Renal cortical epithelial cell (primary cell): ENCODE results near the gene IRF2BP2. TPM values are rescaled to one million over a fixed set of nuclear protein-coding genes. Genes with fewer than 3 reads are reported as not detected.

Experiments used
- DNase-seq: peaks from one replicate; pipeline ENCODE4 v3.0.0-alpha.2; 2011; ENCODE audit warnings: low read depth
- total RNA-seq: library from RNA; depleted of rRNA; stranded (reverse); fragments of >200 nt; gene quantifications from 2 replicates; pipeline ENCODE4 v1.2.3, GENCODE V29; 2014

Gene IRF2BP2
- total RNA-seq, 1 donor from 2014 or later = 79.6 TPM

- no peak for DNase-seq
These were observed 25.6 kb downstream of the IRF2BP2 start for GRCh38 chr1:234584420-234584805.

GRCh38 chr1:234583755-234584419, 26.1 kb downstream of the IRF2BP2 start:
- DNase-seq = no peak

DNA sequence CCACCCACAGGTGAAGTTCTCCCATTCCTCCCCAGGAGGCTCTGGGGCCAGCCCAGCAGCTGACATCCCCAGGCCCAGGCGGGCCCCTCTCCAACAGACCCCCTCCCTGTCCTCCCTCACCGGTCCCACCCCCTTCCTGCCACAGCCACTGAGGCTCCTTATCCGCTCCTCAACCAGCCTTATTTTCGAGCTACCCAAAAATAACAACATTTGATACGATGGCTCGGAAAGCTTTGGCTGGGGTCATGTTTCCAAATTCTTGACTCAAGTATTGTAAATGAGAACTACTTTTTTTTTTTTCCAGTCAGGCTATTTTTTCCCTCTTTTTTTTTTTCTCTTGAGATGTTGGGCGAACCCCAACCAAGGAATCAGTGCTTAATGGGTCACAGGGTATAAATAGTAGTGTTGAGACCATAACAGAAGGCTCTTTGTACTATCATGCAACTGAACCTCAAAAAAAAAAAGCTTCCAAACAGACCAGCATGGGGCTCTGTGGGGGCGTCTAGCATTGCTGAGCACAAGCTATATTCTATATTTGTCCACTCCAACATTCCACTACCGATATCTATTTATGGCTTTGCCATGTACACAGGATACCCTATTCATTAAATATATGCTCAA, 27.2 kb downstream of the IRF2BP2 start:
- DNase-seq = no peak

DNA sequence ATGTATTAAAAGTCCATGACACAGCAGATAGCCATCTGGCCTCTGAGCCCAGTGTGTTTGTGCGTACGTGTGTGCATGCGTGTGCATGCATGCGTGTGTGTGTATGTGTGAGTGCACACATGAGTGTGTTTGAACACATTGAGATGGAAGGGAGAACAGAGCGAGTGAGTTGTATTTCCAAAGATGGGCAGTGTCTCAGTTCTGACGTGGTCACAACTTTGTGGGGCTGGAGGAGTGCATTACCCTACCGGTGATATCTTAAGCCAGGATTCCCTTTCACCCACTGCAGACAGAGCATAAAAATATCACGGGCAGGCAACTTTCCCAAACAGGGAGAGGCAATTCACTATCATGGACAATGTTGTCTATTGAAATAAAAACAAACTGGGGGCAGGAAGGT, 27.8 kb downstream of the IRF2BP2 start:
- no peak for DNase-seq

DNA sequence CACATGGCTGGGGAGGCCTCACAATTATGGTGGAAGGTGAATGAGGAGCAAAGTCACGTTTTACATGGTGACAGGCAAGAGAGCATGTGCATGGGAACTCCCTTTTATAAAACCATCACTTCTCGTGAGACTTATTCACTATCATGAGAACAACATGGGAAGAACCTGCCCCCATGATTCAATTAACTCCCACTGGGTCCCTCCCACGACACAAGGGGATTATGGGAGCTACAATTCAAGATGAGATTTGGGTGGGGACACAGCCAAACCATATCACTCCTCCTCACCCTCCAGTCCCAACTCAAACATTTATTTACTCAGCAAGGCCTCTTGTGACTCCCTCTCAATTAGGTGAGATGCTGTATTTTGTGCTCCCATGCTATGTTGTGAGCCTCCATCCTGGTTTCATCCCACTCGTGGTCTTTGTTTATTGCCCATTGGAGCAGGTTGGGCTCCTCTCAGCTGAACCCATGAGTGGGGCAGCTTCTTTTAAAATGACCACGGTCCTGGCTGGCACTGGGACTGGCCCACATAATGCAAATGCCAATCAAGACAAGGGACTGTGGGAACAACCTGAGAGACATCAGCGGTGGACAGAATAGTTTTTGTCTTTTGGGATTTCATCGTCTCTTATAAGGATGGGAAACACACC, 28.8 kb downstream of the IRF2BP2 start:
- DNase-seq = no peak

DNA sequence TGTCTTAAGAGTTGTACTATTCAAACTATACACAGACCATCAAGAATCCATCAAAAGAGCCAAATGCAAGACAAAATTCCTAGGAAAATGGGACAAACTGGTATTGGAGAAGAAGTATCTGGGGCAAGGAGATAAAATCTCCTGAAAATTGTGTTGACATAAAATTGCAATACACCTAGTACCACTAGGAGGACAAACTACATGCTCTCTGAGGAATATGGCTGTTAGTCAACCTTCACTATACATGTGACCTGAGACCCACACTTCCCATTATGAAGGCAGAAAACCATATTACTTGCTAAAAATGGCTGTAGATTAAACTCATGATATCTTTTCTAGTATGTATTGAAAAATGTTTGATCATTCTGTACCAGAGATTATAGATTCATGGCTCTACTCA, 30.0 kb downstream of the IRF2BP2 start:
- no peak for DNase-seq

GRCh38 chr1:234578735-234579134, 31.2 kb downstream of the IRF2BP2 start:
- no peak for DNase-seq

GRCh38 chr1:234578087-234578486, 31.9 kb downstream of the IRF2BP2 start:
- no peak for DNase-seq

- DNase-seq = peak; percentile 45
These were observed 36.2 kb downstream of the IRF2BP2 start for GRCh38 chr1:234573711-234574299.

DNA sequence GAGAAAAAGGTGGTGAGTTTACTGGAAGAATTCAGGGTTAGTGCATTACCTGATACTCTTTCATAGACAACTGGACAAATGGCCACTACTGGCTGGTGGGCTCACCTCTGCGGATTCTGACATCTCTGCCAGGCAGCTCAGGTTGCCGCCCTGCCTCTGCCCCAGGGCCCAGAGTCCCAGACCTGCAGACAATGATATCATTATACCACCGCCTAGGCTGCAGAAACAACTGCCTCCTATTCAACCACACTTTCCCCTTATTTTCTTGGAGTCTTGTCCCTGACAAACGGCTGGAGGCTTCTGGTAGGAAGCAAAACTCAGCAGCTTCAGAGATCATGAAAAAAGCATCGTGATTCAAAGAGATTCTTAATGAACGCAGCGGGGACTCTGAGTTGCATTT, 37.0 kb downstream of the IRF2BP2 start:
- no peak for DNase-seq

DNA sequence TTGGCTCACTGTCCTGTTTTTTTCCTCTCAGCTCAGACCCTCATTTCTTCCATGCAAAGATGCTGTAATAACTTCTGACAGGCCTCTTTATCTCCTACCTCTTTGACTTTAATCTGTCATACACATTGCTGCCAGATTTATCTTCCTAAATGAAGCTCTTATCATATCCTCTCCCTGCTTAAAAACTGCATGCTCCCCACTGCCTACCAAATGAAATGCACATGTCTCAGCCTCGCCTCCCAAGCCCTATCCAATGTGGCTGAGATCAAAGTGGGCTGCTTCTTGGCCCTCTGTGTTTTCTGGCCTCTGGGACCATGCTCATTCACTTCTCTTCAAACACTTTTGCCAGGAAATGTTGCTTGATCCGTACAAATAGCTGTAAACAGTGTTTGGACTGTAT, 38.3 kb downstream of the IRF2BP2 start:
- no peak for DNase-seq

GRCh38 chr1:234570329-234571120, 39.5 kb downstream of the IRF2BP2 start:
- no peak for DNase-seq

- DNase-seq = no peak
These were observed 41.6 kb downstream of the IRF2BP2 start for GRCh38 chr1:234568345-234568744.

- DNase-seq = no peak
These were observed 44.8 kb downstream of the IRF2BP2 start for GRCh38 chr1:234565132-234565531.

- DNase-seq = peak; percentile 100
These were observed 45.6 kb downstream of the IRF2BP2 start for GRCh38 chr1:234564035-234565029.

DNA sequence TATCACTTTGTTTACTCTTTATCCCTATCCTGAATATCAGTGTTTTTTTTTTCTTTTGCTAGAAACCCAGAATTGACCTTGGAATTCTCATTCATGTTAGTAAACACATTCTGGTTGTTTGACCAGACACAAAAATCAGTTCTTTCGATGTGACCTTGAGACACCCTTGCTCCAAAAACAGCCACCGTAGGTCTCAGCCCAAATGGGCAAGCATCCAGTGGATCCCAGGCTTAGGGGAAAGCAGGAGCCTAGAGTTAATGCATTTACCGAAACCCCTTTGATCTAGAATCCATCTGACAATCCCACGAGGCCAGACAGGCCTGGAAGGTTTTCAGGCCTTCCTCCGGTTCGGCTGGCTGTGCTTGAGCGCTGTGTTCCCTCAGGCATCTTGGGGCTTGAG, 47.6 kb downstream of the IRF2BP2 start:
- no peak for DNase-seq

DNA sequence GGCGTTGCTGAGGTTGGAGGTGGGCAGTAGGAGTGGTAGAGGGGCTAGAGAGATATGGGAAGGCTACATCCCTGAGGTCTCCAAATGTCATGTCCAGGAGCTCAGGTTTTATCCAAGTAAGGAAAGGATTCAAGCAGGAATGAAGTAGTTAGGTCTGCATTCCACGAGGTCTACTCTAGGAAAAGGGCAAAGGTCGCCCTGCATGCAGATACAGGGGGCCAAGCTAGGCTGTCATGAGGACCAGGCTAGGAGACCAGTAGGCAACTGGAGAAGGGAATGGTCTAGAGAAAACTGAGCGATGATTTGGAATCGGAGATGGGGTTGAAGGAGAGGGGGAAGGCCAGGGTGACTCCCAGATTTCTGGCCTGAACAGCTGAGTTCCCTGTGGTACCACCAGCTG, 48.7 kb downstream of the IRF2BP2 start:
- DNase-seq = no peak

- no peak for DNase-seq
These were observed 49.9 kb downstream of the IRF2BP2 start for GRCh38 chr1:234559902-234560676.

DNA sequence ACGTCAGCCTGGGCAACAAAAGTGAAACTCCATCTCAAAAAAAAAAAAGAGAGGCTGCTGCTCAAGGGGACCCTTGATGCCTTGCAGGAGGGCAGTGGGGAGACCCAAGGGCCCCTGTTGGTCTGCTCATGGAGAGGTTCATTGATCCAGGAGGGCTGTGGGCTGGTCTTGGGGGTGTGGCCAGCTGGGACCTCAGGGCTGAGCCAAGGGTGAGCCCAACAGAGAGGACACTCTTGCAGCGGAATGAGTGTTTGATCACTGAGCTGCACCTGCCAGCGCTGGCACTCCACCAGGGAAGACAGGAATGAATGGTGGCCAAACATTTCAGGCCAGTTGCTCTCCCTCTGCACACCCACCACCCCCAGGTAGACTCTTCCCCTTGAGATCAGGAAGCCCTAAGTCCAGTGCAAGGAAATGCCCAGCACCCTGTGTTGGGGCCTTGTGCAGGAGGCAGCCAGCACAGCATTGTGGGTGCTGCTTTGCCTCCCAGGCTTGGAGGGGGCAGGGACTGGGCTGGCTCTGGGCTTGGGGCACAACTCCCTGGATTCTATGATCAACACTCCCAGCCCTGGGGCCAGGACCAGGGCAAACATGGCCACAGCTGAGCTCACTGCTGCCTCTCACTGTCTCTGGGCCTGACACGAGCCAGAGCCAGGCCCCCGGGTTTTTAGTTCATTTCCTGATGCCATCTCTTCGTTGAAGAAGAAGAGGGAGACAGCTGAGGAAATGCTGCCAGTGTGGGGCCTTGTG, 50.7 kb downstream of the IRF2BP2 start:
- DNase-seq = no peak
